CD4-positive, alpha-beta T cell (primary cell): ENCODE measurements around the gene TNC. TPM values are rescaled to one million over a fixed set of nuclear protein-coding genes. Genes with fewer than 3 reads are reported as not detected.

ENCODE experiments used
- ATAC-seq: fragments of 200-7000 bp; cut with Tn5 transposase; one replicate; pipeline ENCODE4 v1.10.0; 2022; ENCODE audit warnings: mild to moderate bottlenecking; ENCODE audit not compliant: poor library complexity
- CTCF ChIA-PET: fragments of 350-600 bp; sonication (Branson Sonifier 250); formaldehyde crosslinking; loops from one replicate; lab custom pipeline; 2021; ENCODE audit warnings: antibody characterized with exemption, inconsistent platforms; lab: Charles Lee
- POLR2A ChIA-PET: fragments of 350-600 bp; sonication (Branson Sonifier 250); formaldehyde crosslinking; loops from one replicate; lab custom pipeline; 2021; ENCODE audit warnings: antibody characterized with exemption, inconsistent platforms; lab: Charles Lee
- DNase-seq, 14 experiments: peaks; one replicate each; pipeline ENCODE4 v3.0.0-alpha.2; 2013 to 2020; ENCODE audit warnings: mixed read lengths in 2 of 14
- H3K27ac ChIP-seq, 2 donors: one replicate each; pipeline versions ENCODE4 v1.5.1 to v1.7.0; 2013; ENCODE audit warnings: low read length in 2 of 2, low read depth in 1 of 2, mild to moderate bottlenecking in 1 of 2
- H3K27me3 ChIP-seq, 2 experiments: 1 replicate in 1 of 2; 2 replicates in 1 of 2; pipeline versions ENCODE4 v1.6.1 to v1.7.0; 2013; ENCODE audit warnings: low read length in 2 of 2, control low read depth in 1 of 2, mild to moderate bottlenecking in 1 of 2, moderate library complexity in 1 of 2; ENCODE audit not compliant: insufficient read depth in 2 of 2, control insufficient read depth in 1 of 2
- H3K36me3 ChIP-seq: one replicate; pipeline ENCODE4 v1.6.1; 2013; ENCODE audit warnings: low read length, control low read depth; ENCODE audit not compliant: insufficient read depth
- H3K4me1 ChIP-seq: one replicate; pipeline ENCODE4 v1.6.1; 2013; ENCODE audit warnings: low read length, control low read depth; ENCODE audit not compliant: insufficient read depth
- H3K4me3 ChIP-seq: one replicate; pipeline ENCODE4 v1.5.1; 2013; ENCODE audit warnings: mild to moderate bottlenecking, low read length, moderate library complexity
- H3K9me3 ChIP-seq, 2 experiments: 1 replicate in 1 of 2; 2 replicates in 1 of 2; pipeline versions ENCODE4 v1.6.1 to v1.7.0; 2013; ENCODE audit warnings: low read length in 2 of 2, mild to moderate bottlenecking in 2 of 2, control low read depth in 1 of 2, moderate library complexity in 1 of 2; ENCODE audit not compliant: control insufficient read depth in 1 of 2, insufficient read depth in 1 of 2
- H3K27ac Mint-ChIP-seq: one replicate; pipeline ENCODE4 v1.8.0; 2020; ENCODE audit warnings: mixed read lengths
- H3K27me3 Mint-ChIP-seq: one replicate; pipeline ENCODE4 v1.8.0; 2021; ENCODE audit warnings: mixed read lengths
- H3K36me3 Mint-ChIP-seq: one replicate; pipeline ENCODE4 v1.8.0; 2021; ENCODE audit warnings: low read depth, mixed read lengths
- H3K4me1 Mint-ChIP-seq: one replicate; pipeline ENCODE4 v1.8.0; 2021; ENCODE audit warnings: low read depth, mixed read lengths
- H3K4me3 Mint-ChIP-seq: one replicate; pipeline ENCODE4 v1.8.0; 2020; ENCODE audit warnings: mild to moderate bottlenecking, mixed read lengths
- H3K9me3 Mint-ChIP-seq: one replicate; pipeline ENCODE4 v1.8.0; 2020; ENCODE audit warnings: mixed read lengths
- CTCF ChIP-seq: fragments of 200-600 bp; IDR thresholded peaks from one replicate; pipeline ENCODE4 v1.8.0; 2022; ENCODE audit warnings: antibody characterized with exemption, mild to moderate bottlenecking
- intact Hi-C, 2 experiments: fragments of 100-400 bp; cut with DNase I in 1 of 2; cut with micrococcal nuclease in 1 of 2; formaldehyde crosslinking; loops; one replicate each; pipeline versions ENCODE4 v1.15.1 to v1.9.0; 2023 to 2025; cut with DNase I, micrococcal nuclease
- polyA plus RNA-seq, 2 donors: library from polyadenylated mRNA; unstranded; fragments of 120-200 nt; gene quantifications; one replicate each; pipeline ENCODE4 v1.2.1, GENCODE V29; 2013
- total RNA-seq, 174 experiments: library from RNA in 2 of 174; stranded (reverse) in 2 of 174; gene quantifications; one replicate each; pipeline ENCODE4 v1.2.3 and lab custom pipeline; 2021 to 2026

TNC gene
- total RNA-seq (under 1 TPM; 0.03 to 0.05 TPM), total RNA-seq (lab: John Stamatoyannopoulos, UW) (0 to 5.3 (median 0.02) reads per million in 172 experiments)
- 0.01 TPM for polyA plus RNA-seq (2013, experiment 1 of 2)
- polyA plus RNA-seq (2013, experiment 2 of 2): 2.4 TPM

GRCh38 chr9:115117999-115118878 lies at the start of gene TNC:
Gene TNC, minus strand, starts transcription at chr9:115118157. Its CDS starts 27,139 bp downstream, at chr9:115091018.
- DNase-seq (no peak), ATAC-seq (no peak)
- no peak within 1 kb of the TSS for H3K4me3 Mint-ChIP-seq
- no peaks in the 10 kb centered on the region for H3K36me3 Mint-ChIP-seq
- Histone ChIP-seq H3K36me3 (no peaks in the 10 kb centered on the region), H3K4me1 (peaks cover 4% of the 10 kb centered on the region), H3K4me3 (no peak within 1 kb of the TSS), H3K27me3 (peaks cover 36 to 54% of the 10 kb centered on the region in 2 experiments), H3K27ac (no peak within 1 kb of the TSS), H3K9me3 (peaks cover 0 to 8% of the 10 kb centered on the region in 2 experiments)
- ChIA-PET CTCF (no interaction called here), POLR2A (no interaction called here)
- H3K4me1 Mint-ChIP-seq: no peaks in the 10 kb centered on the region
- intact Hi-C loops: no loop called here
- no peak within 1 kb of the TSS for H3K27ac Mint-ChIP-seq
- no peaks in the 10 kb centered on the region for H3K9me3 Mint-ChIP-seq
- TF ChIP-seq CTCF: no peak
- H3K27me3 Mint-ChIP-seq: peaks cover 93% of the 10 kb centered on the region

- Mint-ChIP-seq H3K27me3 (peaks cover 34% of the 10 kb centered on the region), H3K9me3 (peaks cover 3% of the 10 kb centered on the region), H3K4me1 (no peaks in the 10 kb centered on the region), H3K4me3 (no peak overlapping the region), H3K27ac (no peak overlapping the region), H3K36me3 (no peaks in the 10 kb centered on the region)
- Histone ChIP-seq H3K36me3 (no peaks in the 10 kb centered on the region), H3K9me3 (no peaks in the 10 kb centered on the region), H3K4me3 (no peak overlapping the region), H3K27me3 (peaks cover 0 to 4% of the 10 kb centered on the region in 2 experiments), H3K4me1 (no peaks in the 10 kb centered on the region), H3K27ac (no peak overlapping the region)
- ChIA-PET CTCF (no interaction called here), POLR2A (no interaction called here)
- no peak for DNase-seq
- TF ChIP-seq CTCF: no peak
- no peak for ATAC-seq
- intact Hi-C loops: no loop called here
These were observed 49.2 kb upstream of the TNC start for GRCh38 chr9:115167175-115167574.

GRCh38 chr9:115165233-115165632 lies 47.3 kb upstream of the TNC start:
- no peaks in the 10 kb centered on the region for H3K36me3 ChIP-seq
- TF ChIP-seq CTCF: no peak
- no peaks in the 10 kb centered on the region for H3K4me1 Mint-ChIP-seq
- POLR2A ChIA-PET: no interaction called here
- DNase-seq (no peak), ATAC-seq (no peak)
- no peaks in the 10 kb centered on the region for H3K9me3 ChIP-seq
- peaks cover 3% of the 10 kb centered on the region for H3K9me3 Mint-ChIP-seq
- no peaks in the 10 kb centered on the region for H3K36me3 Mint-ChIP-seq
- H3K4me3 Mint-ChIP-seq: no peak overlapping the region
- H3K27me3 ChIP-seq: peaks cover 0 to 4% of the 10 kb centered on the region in 2 experiments
- CTCF ChIA-PET: no interaction called here
- peaks cover 29% of the 10 kb centered on the region for H3K27me3 Mint-ChIP-seq
- H3K4me1 ChIP-seq: no peaks in the 10 kb centered on the region
- no peak overlapping the region for H3K27ac ChIP-seq
- no peak overlapping the region for H3K4me3 ChIP-seq
- intact Hi-C loops: no loop called here
- H3K27ac Mint-ChIP-seq: no peak overlapping the region
